ENCODE data around the gene AFF3. TPM values are rescaled to one million over a fixed set of nuclear protein-coding genes. Genes with fewer than 3 reads are reported as not detected.

AFF3 gene
- total RNA-seq, 2 experiments from 2014 or later, result 0.09 to 0.55 TPM

GRCh38 chr2:99629320-99629719, 513.1 kb downstream of the AFF3 start:
- CTCF ChIA-PET, result no interaction called here
- ATAC-seq (no peak), DNase-seq (no peak)
- no peaks in the 10 kb centered on the region for H3K4me1 Mint-ChIP-seq
- peaks cover 6% of the 10 kb centered on the region for H3K9me3 Mint-ChIP-seq (ENCODE audit: low read depth)
- no peak overlapping the region for H3K4me3 Mint-ChIP-seq
- H3K27ac Mint-ChIP-seq, result no peak overlapping the region
- no peaks in the 10 kb centered on the region for H3K36me3 Mint-ChIP-seq
- peaks cover 4% of the 10 kb centered on the region for H3K27me3 Mint-ChIP-seq

- Mint-ChIP-seq H3K9me3 (ENCODE audit: low read depth) (no peaks in the 10 kb centered on the region), H3K4me3 (no peak overlapping the region), H3K4me1 (no peaks in the 10 kb centered on the region), H3K27me3 (peaks cover 4% of the 10 kb centered on the region), H3K27ac (no peak overlapping the region), H3K36me3 (no peaks in the 10 kb centered on the region)
- CTCF ChIA-PET, result no interaction called here
- ATAC-seq (no peak), DNase-seq (no peak)
Measured at GRCh38 chr2:99626158-99626557, 516.2 kb downstream of the AFF3 start.

GRCh38 chr2:99624677-99625076, 517.7 kb downstream of the AFF3 start:
- Mint-ChIP-seq H3K4me3 (no peak overlapping the region), H3K9me3 (ENCODE audit: low read depth) (no peaks in the 10 kb centered on the region), H3K4me1 (no peaks in the 10 kb centered on the region), H3K27ac (no peak overlapping the region), H3K27me3 (peaks cover 4% of the 10 kb centered on the region), H3K36me3 (no peaks in the 10 kb centered on the region)
- no peak for ATAC-seq
- no peak for DNase-seq
- CTCF ChIA-PET, result no interaction called here

- CTCF ChIA-PET, result no interaction called here
- ATAC-seq, result no peak
- Mint-ChIP-seq H3K9me3 (ENCODE audit: low read depth) (no peaks in the 10 kb centered on the region), H3K36me3 (no peaks in the 10 kb centered on the region), H3K27me3 (peaks cover 4% of the 10 kb centered on the region), H3K4me1 (no peaks in the 10 kb centered on the region), H3K27ac (no peak overlapping the region), H3K4me3 (no peak overlapping the region)
- DNase-seq, result no peak
Measured at GRCh38 chr2:99623613-99624012, 518.8 kb downstream of the AFF3 start.

- H3K9me3 Mint-ChIP-seq (ENCODE audit: low read depth), result no peaks in the 10 kb centered on the region
- CTCF ChIA-PET, result no interaction called here
- no peaks in the 10 kb centered on the region for H3K4me1 Mint-ChIP-seq
- H3K36me3 Mint-ChIP-seq, result no peaks in the 10 kb centered on the region
- no peak overlapping the region for H3K4me3 Mint-ChIP-seq
- H3K27me3 Mint-ChIP-seq, result peaks cover 2% of the 10 kb centered on the region
- ATAC-seq (no peak), DNase-seq (no peak)
- no peak overlapping the region for H3K27ac Mint-ChIP-seq
Measured at GRCh38 chr2:99623035-99623434, 519.4 kb downstream of the AFF3 start.

- DNase-seq (no peak), ATAC-seq (no peak)
- Mint-ChIP-seq H3K4me3 (no peak overlapping the region), H3K36me3 (no peaks in the 10 kb centered on the region), H3K4me1 (no peaks in the 10 kb centered on the region), H3K9me3 (ENCODE audit: low read depth) (no peaks in the 10 kb centered on the region), H3K27ac (no peak overlapping the region), H3K27me3 (peaks cover 2% of the 10 kb centered on the region)
- CTCF ChIA-PET, result no interaction called here
Measured at GRCh38 chr2:99622534-99622933, 519.9 kb downstream of the AFF3 start.

- CTCF ChIA-PET, result no interaction called here
- DNase-seq, result no peak
- H3K4me3 Mint-ChIP-seq, result no peak overlapping the region
- H3K27ac Mint-ChIP-seq, result no peak overlapping the region
- no peaks in the 10 kb centered on the region for H3K9me3 Mint-ChIP-seq (ENCODE audit: low read depth)
- H3K36me3 Mint-ChIP-seq, result no peaks in the 10 kb centered on the region
- H3K4me1 Mint-ChIP-seq, result no peaks in the 10 kb centered on the region
- ATAC-seq, result no peak
- peaks cover 2% of the 10 kb centered on the region for H3K27me3 Mint-ChIP-seq
Measured at GRCh38 chr2:99621774-99622173, 520.6 kb downstream of the AFF3 start.

GRCh38 chr2:99621106-99621505, 521.3 kb downstream of the AFF3 start:
- CTCF ChIA-PET, result no interaction called here
- no peak for ATAC-seq
- DNase-seq, result no peak
- Mint-ChIP-seq H3K4me3 (no peak overlapping the region), H3K27me3 (no peaks in the 10 kb centered on the region), H3K36me3 (no peaks in the 10 kb centered on the region), H3K9me3 (ENCODE audit: low read depth) (no peaks in the 10 kb centered on the region), H3K4me1 (no peaks in the 10 kb centered on the region), H3K27ac (no peak overlapping the region)

- H3K27me3 Mint-ChIP-seq, result no peaks in the 10 kb centered on the region
- no peaks in the 10 kb centered on the region for H3K4me1 Mint-ChIP-seq
- no peak overlapping the region for H3K4me3 Mint-ChIP-seq
- DNase-seq, result no peak
- no peak overlapping the region for H3K27ac Mint-ChIP-seq
- no peaks in the 10 kb centered on the region for H3K9me3 Mint-ChIP-seq (ENCODE audit: low read depth)
- CTCF ChIA-PET, result no interaction called here
- no peak for ATAC-seq
- no peaks in the 10 kb centered on the region for H3K36me3 Mint-ChIP-seq
Measured at GRCh38 chr2:99619151-99619550, 523.2 kb downstream of the AFF3 start.

GRCh38 chr2:99618579-99619097, 523.8 kb downstream of the AFF3 start:
- ATAC-seq, result no peak
- Mint-ChIP-seq H3K27ac (no peak overlapping the region), H3K4me3 (no peak overlapping the region), H3K27me3 (no peaks in the 10 kb centered on the region), H3K36me3 (no peaks in the 10 kb centered on the region), H3K9me3 (ENCODE audit: low read depth) (no peaks in the 10 kb centered on the region), H3K4me1 (no peaks in the 10 kb centered on the region)
- no peak for DNase-seq
- CTCF ChIA-PET, result no interaction called here

- Mint-ChIP-seq H3K4me3 (no peak overlapping the region), H3K9me3 (ENCODE audit: low read depth) (no peaks in the 10 kb centered on the region), H3K27me3 (no peaks in the 10 kb centered on the region), H3K36me3 (no peaks in the 10 kb centered on the region), H3K4me1 (no peaks in the 10 kb centered on the region), H3K27ac (no peak overlapping the region)
- no peak for DNase-seq
- CTCF ChIA-PET, result no interaction called here
- no peak for ATAC-seq
Measured at GRCh38 chr2:99617811-99618210, 524.6 kb downstream of the AFF3 start.

- no peaks in the 10 kb centered on the region for H3K36me3 Mint-ChIP-seq
- no peak overlapping the region for H3K27ac Mint-ChIP-seq
- no peaks in the 10 kb centered on the region for H3K27me3 Mint-ChIP-seq
- H3K4me3 Mint-ChIP-seq, result no peak overlapping the region
- DNase-seq, result no peak
- no peaks in the 10 kb centered on the region for H3K4me1 Mint-ChIP-seq
- no peaks in the 10 kb centered on the region for H3K9me3 Mint-ChIP-seq (ENCODE audit: low read depth)
- CTCF ChIA-PET, result interaction anchor here (1.5 kb wide), 1 partner anchor 56 kb away, joined by 7 read pairs; no protein-coding TSS in a partner anchor
- no peak for ATAC-seq
Measured at GRCh38 chr2:99615247-99615771, 527.1 kb downstream of the AFF3 start.

- DNase-seq, result no peak
- Mint-ChIP-seq H3K27me3 (no peaks in the 10 kb centered on the region), H3K4me3 (no peak overlapping the region), H3K36me3 (no peaks in the 10 kb centered on the region), H3K27ac (no peak overlapping the region), H3K9me3 (ENCODE audit: low read depth) (no peaks in the 10 kb centered on the region), H3K4me1 (no peaks in the 10 kb centered on the region)
- no peak for ATAC-seq
- CTCF ChIA-PET, result no interaction called here
Measured at GRCh38 chr2:99613980-99614379, 528.4 kb downstream of the AFF3 start.

- H3K4me3 Mint-ChIP-seq, result no peak overlapping the region
- H3K9me3 Mint-ChIP-seq (ENCODE audit: low read depth), result no peaks in the 10 kb centered on the region
- no peaks in the 10 kb centered on the region for H3K4me1 Mint-ChIP-seq
- no peaks in the 10 kb centered on the region for H3K27me3 Mint-ChIP-seq
- CTCF ChIA-PET, result no interaction called here
- no peaks in the 10 kb centered on the region for H3K36me3 Mint-ChIP-seq
- DNase-seq, result no peak
- H3K27ac Mint-ChIP-seq, result peak overlapping the region; percentile 6
- ATAC-seq, result no peak
Measured at GRCh38 chr2:99611786-99612185, 530.6 kb downstream of the AFF3 start.

- CTCF ChIA-PET, result no interaction called here
- Mint-ChIP-seq H3K36me3 (no peaks in the 10 kb centered on the region), H3K27me3 (no peaks in the 10 kb centered on the region), H3K9me3 (ENCODE audit: low read depth) (no peaks in the 10 kb centered on the region), H3K4me3 (no peak overlapping the region), H3K4me1 (no peaks in the 10 kb centered on the region), H3K27ac (no peak overlapping the region)
- DNase-seq, result no peak
- ATAC-seq, result no peak
Measured at GRCh38 chr2:99611034-99611433, 531.4 kb downstream of the AFF3 start.
